SK-N-MC (cell line): ENCODE measurements around the gene PLD3.

ENCODE experiments used
- EZH2 ChIP-seq: fragments of 200-600 bp; sonication (generic); IDR thresholded peaks from one replicate; pipeline ENCODE4 v1.6.1; 2017; ENCODE audit warnings: antibody characterized with exemption
- FOXP2 ChIP-seq: optimal IDR thresholded peaks from 2 replicates; pipeline ENCODE3; 2011; ENCODE audit warnings: mild to moderate bottlenecking, moderate library complexity; ENCODE audit not compliant: insufficient read depth; ENCODE audit errors: extremely low read length, control extremely low read depth
- POLR2AphosphoS5 ChIP-seq: IDR thresholded peaks from 2 replicates; pipeline ENCODE4 v1.6.1; 2012; ENCODE audit warnings: mild to moderate bottlenecking, low read depth, low read length, borderline replicate concordance

- TF ChIP-seq POLR2AphosphoS5 (no peak), EZH2 (no peak), FOXP2 (no peak)
Observed at GRCh38 chr19:40413291-40413845, 64.9 kb downstream of the PLD3 start, which contains the start of gene PRX.
